ENCODE measurements around the gene ZBTB7C. TPM values are rescaled to one million over a fixed set of nuclear protein-coding genes. Genes with fewer than 3 reads are reported as not detected.
A peak's percentile ranks its signal among the peaks of the same experiment; 100 is the strongest.

The ZBTB7C gene
- total and polyA plus RNA-seq, 2 of the 8 experiments (the other 6 are each of a cell fraction or from before 2014, with no cell fraction given), result 0.15 to 0.45 TPM

DNA sequence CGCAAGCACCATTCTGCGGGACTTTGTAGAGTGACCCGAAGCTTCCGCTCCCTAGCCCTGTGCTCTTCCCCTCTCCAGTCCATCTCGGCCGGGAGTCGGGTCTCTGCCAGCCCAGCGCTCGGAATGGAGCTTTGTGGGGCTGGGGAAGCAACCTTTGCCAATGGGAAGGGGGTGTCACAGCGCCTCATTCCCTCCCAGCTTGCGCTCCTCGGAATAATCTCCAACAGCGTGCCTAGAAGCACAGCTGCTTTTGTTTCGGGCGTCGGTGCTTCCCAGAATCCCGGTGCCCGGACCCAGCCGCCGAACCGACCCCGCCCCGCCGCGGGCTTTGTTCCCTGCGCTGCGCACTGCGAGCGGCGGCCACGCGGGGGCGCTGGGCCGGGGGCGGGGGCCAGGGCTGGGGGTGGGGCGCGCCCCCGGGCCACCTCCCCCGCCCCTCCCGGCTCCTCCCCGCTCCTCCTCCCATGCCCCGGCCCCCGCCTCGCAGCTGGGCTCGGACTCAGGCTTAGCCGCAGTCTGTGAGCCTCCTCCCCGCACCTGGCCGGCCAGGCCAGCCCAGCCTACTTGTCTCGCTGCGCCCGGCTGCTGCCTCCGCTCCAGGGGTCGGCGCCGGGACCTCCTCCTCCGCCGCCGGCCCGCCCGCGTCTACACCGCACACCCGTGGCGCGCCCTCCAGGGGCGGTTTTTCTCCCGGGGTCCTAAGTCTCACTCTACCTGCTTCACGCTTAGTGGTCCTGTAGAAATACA lies 401.1 kb downstream of the ZBTB7C start (continued):
- TF ChIP-seq, protein P1, sequence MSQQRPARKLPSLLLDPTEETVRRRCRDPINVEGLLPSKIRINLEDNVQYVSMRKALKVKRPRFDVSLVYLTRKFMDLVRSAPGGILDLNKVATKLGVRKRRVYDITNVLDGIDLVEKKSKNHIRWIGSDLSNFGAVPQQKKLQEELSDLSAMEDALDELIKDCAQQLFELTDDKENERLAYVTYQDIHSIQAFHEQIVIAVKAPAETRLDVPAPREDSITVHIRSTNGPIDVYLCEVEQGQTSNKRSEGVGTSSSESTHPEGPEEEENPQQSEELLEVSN (IDR thresholded peaks at IDR 0.05), result peak; percentile 30; the same call in 1 of the 2 replicates
- TF ChIP-seq RAD21 (IDR thresholded peaks at IDR 0.05 in 1 of 2, conservative IDR thresholded peaks at IDR 0.05 in 1 of 2; ENCODE audit: low read depth in 2 of 2, low read length in 2 of 2), result 0 out of 4 replicates have a peak, but pooled peaks of 1 of the 2 experiments have one; percentile 5
- TF ChIP-seq BRCA1 (IDR thresholded peaks at IDR 0.05; ENCODE audit: low read depth, low read length), result no peak
- TF ChIP-seq TCF12 (IDR thresholded peaks at IDR 0.05; ENCODE audit: low read depth, low read length), result peak; percentile 86; the same call in 1 of the 2 replicates
- peak; percentile 82 for TF ChIP-seq KDM4A (IDR thresholded peaks at IDR 0.05; ENCODE audit: low read depth, low read length, severe bottlenecking)
- TF ChIP-seq RBBP5 (IDR thresholded peaks at IDR 0.05; ENCODE audit: borderline replicate concordance, low read depth, low read length), result peak; percentile 71; the same call in 1 of the 2 replicates
- peak; percentile 77 for TF ChIP-seq ASH2L (IDR thresholded peaks at IDR 0.05; ENCODE audit: low read length)
- TF ChIP-seq HDAC2 (IDR thresholded peaks at IDR 0.05; ENCODE audit: borderline replicate concordance in 1 of 2, low read depth in 2 of 2, low read length in 2 of 2), result peak in 1 of 2 experiments; percentile 38; a peak in 1 of 4 replicates
- no peak for TF ChIP-seq SAP30 (IDR thresholded peaks at IDR 0.05; ENCODE audit: insufficient read depth, insufficient replicate concordance, low read length)
- peak in 1 of 2 experiments; percentile 50; a peak in 1 of 4 replicates for TF ChIP-seq SIN3A (conservative IDR thresholded peaks at IDR 0.05 in 1 of 2, IDR thresholded peaks at IDR 0.05 in 1 of 2; ENCODE audit: low read depth in 1 of 2, low read length in 2 of 2)
